ENCODE results near the gene EFHC1.

- TF ChIP-seq CTCF (IDR thresholded peaks at IDR 0.05), result no peak
- no peak for TF ChIP-seq POLR2A (IDR thresholded peaks at IDR 0.05)
Measured at GRCh38 chr6:52532457-52532856, 112.3 kb downstream of the EFHC1 start.
